GM13976 (cell line): Measurements from ENCODE around the gene PLEKHG3.

Experiments used
- DNase-seq: peaks from one replicate; pipeline ENCODE4 v3.0.0; 2012; ENCODE audit warnings: low spot score
- in situ Hi-C: fragments of 300-500 bp; cut with MboI; formaldehyde crosslinking; loops from one replicate; pipeline ENCODE4 v1.12.0; 2022; ENCODE audit warnings: low sequenced_read_pairs, mixed read lengths, inconsistent platforms; ENCODE audit not compliant: unreplicated experiment
- TF ChIP-seq, protein P1 (sequence below): IDR thresholded peaks from 2 replicates; pipeline ENCODE4 v1.5.1; 2012; ENCODE audit warnings: borderline replicate concordance, mild to moderate bottlenecking; ENCODE audit not compliant: insufficient read depth; ENCODE audit errors: extremely low read depth, missing control alignments, control extremely low read depth

PLEKHG3 gene

DNA sequence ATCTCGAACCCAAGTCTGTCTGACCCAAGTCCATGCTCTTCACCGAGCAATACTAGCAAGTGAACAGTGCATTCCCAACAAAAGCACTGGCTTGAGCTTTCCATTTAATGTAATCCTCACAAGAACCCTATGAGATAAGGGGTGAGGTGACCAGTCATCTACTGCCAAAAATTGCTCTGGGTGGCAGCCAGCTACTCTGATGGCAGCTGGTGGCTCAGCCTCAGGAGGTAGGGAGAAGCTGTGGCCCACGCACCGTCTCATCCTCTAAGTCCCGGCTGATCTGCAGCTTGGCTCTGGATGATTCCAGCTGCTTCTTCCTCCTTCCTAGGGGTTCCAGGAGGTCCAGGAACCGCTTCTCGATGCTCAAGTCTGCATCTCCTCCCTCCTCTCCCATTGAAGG is 75.2 kb downstream of the PLEKHG3 start:
- TF ChIP-seq, protein P1, sequence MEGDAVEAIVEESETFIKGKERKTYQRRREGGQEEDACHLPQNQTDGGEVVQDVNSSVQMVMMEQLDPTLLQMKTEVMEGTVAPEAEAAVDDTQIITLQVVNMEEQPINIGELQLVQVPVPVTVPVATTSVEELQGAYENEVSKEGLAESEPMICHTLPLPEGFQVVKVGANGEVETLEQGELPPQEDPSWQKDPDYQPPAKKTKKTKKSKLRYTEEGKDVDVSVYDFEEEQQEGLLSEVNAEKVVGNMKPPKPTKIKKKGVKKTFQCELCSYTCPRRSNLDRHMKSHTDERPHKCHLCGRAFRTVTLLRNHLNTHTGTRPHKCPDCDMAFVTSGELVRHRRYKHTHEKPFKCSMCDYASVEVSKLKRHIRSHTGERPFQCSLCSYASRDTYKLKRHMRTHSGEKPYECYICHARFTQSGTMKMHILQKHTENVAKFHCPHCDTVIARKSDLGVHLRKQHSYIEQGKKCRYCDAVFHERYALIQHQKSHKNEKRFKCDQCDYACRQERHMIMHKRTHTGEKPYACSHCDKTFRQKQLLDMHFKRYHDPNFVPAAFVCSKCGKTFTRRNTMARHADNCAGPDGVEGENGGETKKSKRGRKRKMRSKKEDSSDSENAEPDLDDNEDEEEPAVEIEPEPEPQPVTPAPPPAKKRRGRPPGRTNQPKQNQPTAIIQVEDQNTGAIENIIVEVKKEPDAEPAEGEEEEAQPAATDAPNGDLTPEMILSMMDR, result no peak
- DNase-seq, result no peak
- in situ Hi-C loops, result no loop called here

GRCh38 chr14:64782196-64782595 is 78.0 kb downstream of the PLEKHG3 start:
- no peak for DNase-seq
- TF ChIP-seq, protein P1, result no peak
- in situ Hi-C loops, result no loop called here

DNA sequence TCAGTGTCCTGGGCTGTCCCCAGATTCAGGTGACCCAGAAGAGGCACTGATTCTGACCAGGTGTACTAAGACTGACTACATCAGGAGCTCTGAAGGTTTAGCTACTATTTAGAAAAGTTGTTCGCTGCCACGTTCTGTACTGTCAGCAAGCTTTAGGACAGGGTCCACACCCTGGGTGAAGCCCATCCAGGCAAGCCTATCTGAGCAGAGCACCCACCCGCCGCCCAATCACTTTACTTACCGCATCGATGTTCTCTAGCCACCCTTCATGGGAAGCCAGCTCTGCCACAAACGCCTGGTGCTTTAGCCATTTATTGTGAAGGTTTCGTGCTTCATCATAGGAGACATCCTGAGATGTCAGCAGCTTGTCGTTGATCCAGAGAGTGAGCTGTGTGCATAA is 79.8 kb downstream of the PLEKHG3 start:
- in situ Hi-C loops, result no loop called here
- TF ChIP-seq, protein P1, result no peak
- no peak for DNase-seq

DNA sequence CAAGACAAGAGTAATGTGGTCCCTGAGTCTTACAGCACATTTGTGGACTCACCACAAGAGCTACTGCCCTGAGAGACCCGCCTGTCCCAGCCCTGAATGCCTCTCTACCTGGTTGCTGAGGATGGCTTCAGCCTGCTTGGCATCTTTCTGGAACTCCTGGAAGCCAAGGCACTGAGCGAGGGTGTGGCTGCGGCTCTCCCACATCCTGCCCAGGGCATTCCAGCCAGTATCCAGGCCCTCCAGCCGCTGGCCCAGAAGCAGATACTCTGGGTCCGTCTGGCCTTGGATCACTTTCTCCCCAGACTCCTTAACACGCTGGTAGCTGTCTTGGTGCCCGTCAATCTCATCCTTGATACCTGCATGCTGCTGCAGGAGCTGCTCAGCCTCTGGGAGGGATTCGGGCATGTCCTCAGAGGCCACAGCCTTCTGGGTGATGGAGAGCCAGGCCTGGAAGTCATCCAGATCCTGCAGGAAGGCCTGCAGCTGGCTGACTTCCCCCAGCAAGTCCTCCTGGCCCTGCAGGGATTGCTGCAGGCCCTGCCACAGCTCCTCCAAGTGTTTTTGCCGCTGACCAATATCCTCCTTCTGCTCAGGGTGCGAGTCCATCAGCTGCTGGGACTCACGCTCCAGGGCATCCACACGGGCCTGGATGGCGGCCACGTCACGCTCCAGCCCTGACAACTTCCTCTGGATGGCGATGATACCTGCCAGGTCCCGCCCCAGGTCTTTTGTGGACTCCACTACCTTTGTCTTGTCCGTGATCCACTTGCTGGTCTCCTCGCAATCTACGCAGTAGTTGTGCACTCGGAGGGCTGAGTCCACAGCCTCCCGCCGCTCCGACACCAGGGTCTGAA is 82.3 kb downstream of the PLEKHG3 start:
- TF ChIP-seq, protein P1, result no peak
- in situ Hi-C loops, result no loop called here
- no peak for DNase-seq

DNA sequence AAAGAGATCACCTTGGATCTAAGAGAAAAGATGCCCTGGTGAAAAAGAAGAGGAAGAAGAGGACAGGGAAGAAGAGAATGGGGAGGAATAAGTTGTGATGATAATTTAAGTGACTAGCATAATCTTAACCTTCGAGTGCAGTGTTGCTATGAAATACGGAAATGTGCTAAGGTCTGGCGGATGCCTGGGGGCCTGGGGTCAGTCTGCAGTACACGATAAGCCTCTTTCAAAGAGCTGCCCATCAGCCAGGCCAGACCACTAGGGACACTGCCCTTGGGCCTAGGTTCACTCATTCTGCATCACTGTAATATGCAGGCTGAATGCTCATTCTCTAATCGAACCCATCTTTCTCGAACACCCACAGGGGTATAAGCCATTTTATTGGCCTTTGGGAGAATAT is 83.4 kb downstream of the PLEKHG3 start:
- TF ChIP-seq, protein P1, result no peak
- in situ Hi-C loops, result no loop called here

DNA sequence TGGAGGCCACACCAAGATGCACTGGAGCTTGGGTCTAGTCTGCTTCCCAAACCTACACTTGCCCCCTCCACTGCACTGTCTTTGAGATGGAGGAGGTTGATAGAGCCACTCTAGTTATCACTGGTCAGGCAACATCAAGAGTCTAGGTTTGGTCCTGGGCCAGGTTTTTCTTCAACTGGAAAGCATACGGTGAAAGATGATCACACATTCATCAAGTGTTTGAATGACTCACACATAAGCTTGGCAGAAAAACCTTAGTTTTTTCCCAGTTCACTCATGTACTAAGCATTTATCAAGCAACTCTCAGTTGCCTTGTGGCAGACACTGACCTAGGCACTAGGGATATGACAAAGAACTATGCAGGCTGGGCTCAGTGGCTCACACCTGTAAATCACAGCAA is 84.5 kb downstream of the PLEKHG3 start:
- in situ Hi-C loops, result no loop called here
- TF ChIP-seq, protein P1, result no peak
- no peak for DNase-seq

More for the DNA sequence above, 83.4 kb downstream of the PLEKHG3 start:
- DNase-seq, result no peak
